Pancreas (tissue), 10 donors: Measurements from ENCODE around the gene DUSP23. TPM values are rescaled to one million over a fixed set of nuclear protein-coding genes. Genes with fewer than 3 reads are reported as not detected.

Source experiments
- ATAC-seq, 4 donors: fragments of 200-7000 bp; cut with Tn5 transposase; one replicate each; pipeline versions ENCODE4 v1.8.0 to v1.9.1; 2020; ENCODE audit warnings: mild to moderate bottlenecking in 4 of 4, moderate library complexity in 4 of 4
- DNase-seq, 6 donors: peaks; one replicate each; pipeline ENCODE4 v3.0.0-alpha.2; 2020
- FAIRE-seq: peaks from 2 replicates; lab custom pipeline; 2012; peaks lifted over from hg19 to GRCh38; lab: Jason Lieb, UNC
- H3K27ac ChIP-seq, 4 donors: fragments of 200-600 bp; sonication (generic); 1 replicate in 3 of 4; 2 replicates in 1 of 4; pipeline versions ENCODE4 v1.5.0 to v1.8.0; 2020
- H3K27me3 ChIP-seq, 4 donors: fragments of 200-600 bp; one replicate each; pipeline ENCODE4 v1.8.0; 2021
- H3K36me3 ChIP-seq, 3 donors: fragments of 200-600 bp; sonication (generic) in 1 of 3; one replicate each; pipeline versions ENCODE4 v1.5.0 to v1.8.0; 2020 to 2021
- H3K4me1 ChIP-seq, 3 donors: fragments of 200-600 bp; one replicate each; pipeline ENCODE4 v1.8.0; 2021
- H3K4me3 ChIP-seq, 4 donors: fragments of 200-600 bp; sonication (generic) in 2 of 4; one replicate each; pipeline versions ENCODE4 v1.5.0 to v1.8.0; 2020 to 2021
- H3K9me3 ChIP-seq, 4 donors: fragments of 200-600 bp; one replicate each; pipeline ENCODE4 v1.8.0; 2021
- CTCF ChIP-seq, 4 donors: fragments of 200-600 bp; sonication (generic) in 3 of 4; IDR thresholded peaks; one replicate each; pipeline versions ENCODE4 v1.5.0 to v1.8.0; 2021; ENCODE audit warnings: antibody characterized with exemption in 4 of 4
- WGBS, 2 donors: extraction: QIAGEN DNeasy Blood & Tissue Kit; methylation state at CpG; one replicate each; pipeline ENCODE4 v1.1.7; 2013; 5-methylcytosine and 5-hydroxymethylcytosine counted together
- intact Hi-C, 3 donors: fragments of 100-400 bp; cut with DNase I; formaldehyde crosslinking; loops; one replicate each; pipeline versions ENCODE4 v1.11.1 to v1.14.2; 2022
- polyA plus RNA-seq, 2 donors: library from polyadenylated mRNA; stranded (reverse); fragments of 200-250 nt; gene quantifications; one replicate each; pipeline ENCODE4 v1.2.3, GENCODE V29; 2013
- total RNA-seq, 6 donors: library from RNA; stranded (reverse); fragmentation: NEBNext Ultra II Directional in 4 of 6; extraction: Animal tissue kit (Norgen Biotek cat#: 25700) in 4 of 6; gene quantifications; one replicate each; pipeline versions ENCODE4 v1.2.1 to v1.2.4, GENCODE V29; 2021 to 2023
- donor health status: healthy with polysubstance abuse.
- donor health status: DM: no; HTN: no; CAD: no; lungs with moderate emphysema.
- donor health status: DM: no; HTN: no; CAD: no.
- donor health status: control.
- donor health status: control.
- donor health status: Bipolar disorder and iron deficiency.
- donor health status: DM: yes; HTN: yes; CAD: no.
- donor health status: DM: no; HTN: no; CAD: no.
- donor health status: DM: no; HTN: no; CAD: no.
- donor health status: DM: yes; HTN: yes; CAD: no.

Gene DUSP23
- total and polyA plus RNA-seq, 8 donors, result 13.9 to 77.9 (median 29.2) TPM

- peak in 1 of 4 donors; percentile 15 for ATAC-seq
- TF ChIP-seq CTCF (IDR thresholded peaks at IDR 0.05), result no peak
- Histone ChIP-seq H3K27me3 (no peaks in the 10 kb centered on the region), H3K9me3 (no peaks in the 10 kb centered on the region), H3K36me3 (no peaks in the 10 kb centered on the region), H3K27ac (no peak overlapping the region), H3K4me3 (no peak overlapping the region), H3K4me1 (no peaks in the 10 kb centered on the region)
- DNase-seq, result no peak
- FAIRE-seq, result no peak
- intact Hi-C loops, result no loop called here
- WGBS, 2 donors, result 80 to 89% methylated on average over 11 of the region's 11 CpGs
Measured at GRCh38 chr1:159828581-159829272, 48.0 kb downstream of the DUSP23 start.

- H3K4me1 ChIP-seq, result no peaks in the 10 kb centered on the region
- no peak overlapping the region for H3K27ac ChIP-seq
- no peaks in the 10 kb centered on the region for H3K36me3 ChIP-seq
- intact Hi-C loops, result no loop called here
- H3K9me3 ChIP-seq, result no peaks in the 10 kb centered on the region
- peak in 2 of 4 donors; percentile 27 to 41 for TF ChIP-seq CTCF (IDR thresholded peaks at IDR 0.05)
- no peak for FAIRE-seq
- DNase-seq, result peak in 4 of 6 donors; percentile 32 to 66 (median 40)
- H3K27me3 ChIP-seq, result no peaks in the 10 kb centered on the region
- peak; percentile 48 to 84 (median 82) for ATAC-seq
- WGBS, 2 donors, result 31% methylated on average over 3 of the region's 3 CpGs
- no peak overlapping the region for H3K4me3 ChIP-seq
Measured at GRCh38 chr1:159829273-159829634, 48.5 kb downstream of the DUSP23 start.

- Histone ChIP-seq H3K27ac (no peak overlapping the region), H3K36me3 (no peaks in the 10 kb centered on the region), H3K4me1 (no peaks in the 10 kb centered on the region), H3K4me3 (no peak overlapping the region), H3K9me3 (no peaks in the 10 kb centered on the region), H3K27me3 (no peaks in the 10 kb centered on the region)
- DNase-seq (no peak), ATAC-seq (no peak), FAIRE-seq (no peak)
- intact Hi-C loops, result no loop called here
- TF ChIP-seq CTCF (IDR thresholded peaks at IDR 0.05), result no peak
- WGBS, 2 donors, result 79 to 85% methylated on average over 18 of the region's 18 CpGs
Measured at GRCh38 chr1:159829822-159830465, 49.2 kb downstream of the DUSP23 start.

GRCh38 chr1:159830722-159831121 is 50.0 kb downstream of the DUSP23 start:
- no peak for ATAC-seq
- FAIRE-seq, result no peak
- no peak for DNase-seq
- TF ChIP-seq CTCF (IDR thresholded peaks at IDR 0.05), result no peak
- H3K9me3 ChIP-seq, result no peaks in the 10 kb centered on the region
- H3K4me3 ChIP-seq, result no peak overlapping the region
- WGBS, 2 donors, result 80 to 89% methylated on average over 8 of the region's 8 CpGs
- H3K4me1 ChIP-seq, result no peaks in the 10 kb centered on the region
- H3K36me3 ChIP-seq, result no peaks in the 10 kb centered on the region
- intact Hi-C loops, result no loop called here
- H3K27ac ChIP-seq, result no peak overlapping the region
- H3K27me3 ChIP-seq, result no peaks in the 10 kb centered on the region
